HepG2 (cell line): Measurements from ENCODE around the gene EPS8L3. TPM values are rescaled to one million over a fixed set of nuclear protein-coding genes. Genes with fewer than 3 reads are reported as not detected.

Experiments used
- EED ChIP-seq: sonication (generic); formaldehyde crosslinking; IDR thresholded peaks from 2 replicates; pipeline ENCODE4 v1.5.0; 2020; ENCODE audit warnings: mild to moderate bottlenecking, missing genetic modification reagents
- KLF11 ChIP-seq: IDR thresholded peaks from 2 replicates; pipeline ENCODE4 v1.6.1; 2016; ENCODE audit warnings: missing compliant biosample characterization
- YEATS2 ChIP-seq: sonication (generic); formaldehyde crosslinking; IDR thresholded peaks from 2 replicates; pipeline ENCODE4 v1.4.0; 2020; ENCODE audit warnings: missing genetic modification reagents, borderline replicate concordance
- ZMAT3 ChIP-seq: sonication (generic); formaldehyde crosslinking; conservative IDR thresholded peaks from 2 replicates; pipeline ENCODE4 v1.7.0; 2021; ENCODE audit warnings: missing genetic modification reagents
- ZNF333 ChIP-seq: sonication (generic); formaldehyde crosslinking; IDR thresholded peaks from 2 replicates; pipeline ENCODE4 v1.4.0; 2020; ENCODE audit warnings: mild to moderate bottlenecking, missing genetic modification reagents, borderline replicate concordance
- polyA plus RNA-seq, 8 experiments: library from polyadenylated mRNA; depleted of rRNA in 3 of 8; stranded (reverse) in 7 of 8; unstranded in 1 of 8; fragments of >200 nt; fragmentation: Illumina TruSeq in 4 of 8; extraction: Trizol in 4 of 8; gene quantifications; 2 replicates each; pipeline versions ENCODE4 v1.2.1 to v1.2.3, GENCODE V29; 2011 to 2016; ENCODE audit warnings: low read depth in 4 of 8, missing spikeins in 1 of 8, mixed read lengths in 1 of 8; ENCODE audit not compliant: insufficient read depth in 1 of 8
- total RNA-seq, 5 experiments: library from RNA; depleted of rRNA; stranded (reverse); fragments of >200 nt; fragmentation: Illumina TruSeq; extraction: Trizol; gene quantifications; 2 replicates each; pipeline ENCODE4 v1.2.3, GENCODE V29; 2016; ENCODE audit warnings: low read depth in 1 of 5
- TF ChIP-seq, protein P1 (sequence below): sonication (generic); formaldehyde crosslinking; IDR thresholded peaks from 2 replicates; pipeline ENCODE4 v1.5.0; 2020; ENCODE audit warnings: missing genetic modification reagents, mild to moderate bottlenecking, borderline replicate concordance
- TF ChIP-seq, protein P2 (sequence below): sonication (generic); formaldehyde crosslinking; IDR thresholded peaks from 2 replicates; pipeline ENCODE4 v1.5.0; 2020; ENCODE audit warnings: mild to moderate bottlenecking, missing genetic modification reagents, borderline replicate concordance

The EPS8L3 gene
- total and polyA plus RNA-seq, 2 of the 13 experiments (the other 11 are each of a cell fraction or from before 2014, with no cell fraction given) = 18.2 to 106 TPM

DNA sequence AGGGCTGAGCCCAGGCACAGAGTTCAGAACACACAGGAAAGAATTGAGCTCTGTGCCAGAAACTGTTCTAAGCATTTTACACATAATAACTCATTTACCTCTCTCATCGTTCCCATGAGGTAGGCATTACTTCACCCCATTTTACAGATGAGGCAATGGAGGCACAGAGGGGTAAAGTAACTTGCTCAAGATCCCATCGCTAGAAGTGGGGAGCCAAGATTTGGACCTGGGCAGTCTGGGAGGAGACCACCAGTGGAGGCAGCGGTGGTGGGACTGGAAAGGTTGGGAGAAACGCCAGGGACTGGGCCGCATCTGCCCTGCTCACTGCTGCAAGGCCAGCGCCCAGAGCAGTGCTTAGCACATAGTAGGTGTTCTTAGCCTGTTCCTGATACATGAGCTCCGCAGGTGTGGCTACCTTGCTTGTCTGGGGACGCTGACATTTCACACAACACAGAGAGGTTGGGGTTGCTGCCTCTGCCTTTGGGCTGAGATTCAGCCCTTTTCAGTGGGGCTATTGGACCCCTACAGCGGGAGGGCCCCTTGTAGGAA is 27.8 kb upstream of the EPS8L3 start (continued):
- TF ChIP-seq, protein P1, sequence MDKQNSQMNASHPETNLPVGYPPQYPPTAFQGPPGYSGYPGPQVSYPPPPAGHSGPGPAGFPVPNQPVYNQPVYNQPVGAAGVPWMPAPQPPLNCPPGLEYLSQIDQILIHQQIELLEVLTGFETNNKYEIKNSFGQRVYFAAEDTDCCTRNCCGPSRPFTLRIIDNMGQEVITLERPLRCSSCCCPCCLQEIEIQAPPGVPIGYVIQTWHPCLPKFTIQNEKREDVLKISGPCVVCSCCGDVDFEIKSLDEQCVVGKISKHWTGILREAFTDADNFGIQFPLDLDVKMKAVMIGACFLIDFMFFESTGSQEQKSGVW (CRISPR knock-in tag) = no peak
- TF ChIP-seq ZMAT3 (CRISPR knock-in tag) (no peak), KLF11 (CRISPR knock-in tag) (no peak), EED (CRISPR knock-in tag) (no peak), ZNF333 (CRISPR knock-in tag) (no peak), YEATS2 (CRISPR knock-in tag) (peak; percentile 9; the same call in 1 of the 2 replicates)
- TF ChIP-seq, protein P2, sequence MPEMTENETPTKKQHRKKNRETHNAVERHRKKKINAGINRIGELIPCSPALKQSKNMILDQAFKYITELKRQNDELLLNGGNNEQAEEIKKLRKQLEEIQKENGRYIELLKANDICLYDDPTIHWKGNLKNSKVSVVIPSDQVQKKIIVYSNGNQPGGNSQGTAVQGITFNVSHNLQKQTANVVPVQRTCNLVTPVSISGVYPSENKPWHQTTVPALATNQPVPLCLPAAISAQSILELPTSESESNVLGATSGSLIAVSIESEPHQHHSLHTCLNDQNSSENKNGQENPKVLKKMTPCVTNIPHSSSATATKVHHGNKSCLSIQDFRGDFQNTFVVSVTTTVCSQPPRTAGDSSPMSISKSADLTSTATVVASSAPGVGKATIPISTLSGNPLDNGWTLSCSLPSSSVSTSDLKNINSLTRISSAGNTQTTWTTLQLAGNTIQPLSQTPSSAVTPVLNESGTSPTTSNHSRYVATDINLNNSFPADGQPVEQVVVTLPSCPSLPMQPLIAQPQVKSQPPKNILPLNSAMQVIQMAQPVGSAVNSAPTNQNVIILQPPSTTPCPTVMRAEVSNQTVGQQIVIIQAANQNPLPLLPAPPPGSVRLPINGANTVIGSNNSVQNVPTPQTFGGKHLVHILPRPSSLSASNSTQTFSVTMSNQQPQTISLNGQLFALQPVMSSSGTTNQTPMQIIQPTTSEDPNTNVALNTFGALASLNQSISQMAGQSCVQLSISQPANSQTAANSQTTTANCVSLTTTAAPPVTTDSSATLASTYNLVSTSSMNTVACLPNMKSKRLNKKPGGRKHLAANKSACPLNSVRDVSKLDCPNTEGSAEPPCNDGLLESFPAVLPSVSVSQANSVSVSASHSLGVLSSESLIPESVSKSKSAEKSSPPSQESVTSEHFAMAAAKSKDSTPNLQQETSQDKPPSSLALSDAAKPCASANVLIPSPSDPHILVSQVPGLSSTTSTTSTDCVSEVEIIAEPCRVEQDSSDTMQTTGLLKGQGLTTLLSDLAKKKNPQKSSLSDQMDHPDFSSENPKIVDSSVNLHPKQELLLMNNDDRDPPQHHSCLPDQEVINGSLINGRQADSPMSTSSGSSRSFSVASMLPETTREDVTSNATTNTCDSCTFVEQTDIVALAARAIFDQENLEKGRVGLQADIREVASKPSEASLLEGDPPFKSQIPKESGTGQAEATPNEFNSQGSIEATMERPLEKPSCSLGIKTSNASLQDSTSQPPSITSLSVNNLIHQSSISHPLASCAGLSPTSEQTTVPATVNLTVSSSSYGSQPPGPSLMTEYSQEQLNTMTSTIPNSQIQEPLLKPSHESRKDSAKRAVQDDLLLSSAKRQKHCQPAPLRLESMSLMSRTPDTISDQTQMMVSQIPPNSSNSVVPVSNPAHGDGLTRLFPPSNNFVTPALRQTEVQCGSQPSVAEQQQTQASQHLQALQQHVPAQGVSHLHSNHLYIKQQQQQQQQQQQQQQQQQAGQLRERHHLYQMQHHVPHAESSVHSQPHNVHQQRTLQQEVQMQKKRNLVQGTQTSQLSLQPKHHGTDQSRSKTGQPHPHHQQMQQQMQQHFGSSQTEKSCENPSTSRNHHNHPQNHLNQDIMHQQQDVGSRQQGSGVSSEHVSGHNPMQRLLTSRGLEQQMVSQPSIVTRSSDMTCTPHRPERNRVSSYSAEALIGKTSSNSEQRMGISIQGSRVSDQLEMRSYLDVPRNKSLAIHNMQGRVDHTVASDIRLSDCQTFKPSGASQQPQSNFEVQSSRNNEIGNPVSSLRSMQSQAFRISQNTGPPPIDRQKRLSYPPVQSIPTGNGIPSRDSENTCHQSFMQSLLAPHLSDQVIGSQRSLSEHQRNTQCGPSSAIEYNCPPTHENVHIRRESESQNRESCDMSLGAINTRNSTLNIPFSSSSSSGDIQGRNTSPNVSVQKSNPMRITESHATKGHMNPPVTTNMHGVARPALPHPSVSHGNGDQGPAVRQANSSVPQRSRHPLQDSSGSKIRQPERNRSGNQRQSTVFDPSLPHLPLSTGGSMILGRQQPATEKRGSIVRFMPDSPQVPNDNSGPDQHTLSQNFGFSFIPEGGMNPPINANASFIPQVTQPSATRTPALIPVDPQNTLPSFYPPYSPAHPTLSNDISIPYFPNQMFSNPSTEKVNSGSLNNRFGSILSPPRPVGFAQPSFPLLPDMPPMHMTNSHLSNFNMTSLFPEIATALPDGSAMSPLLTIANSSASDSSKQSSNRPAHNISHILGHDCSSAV = no peak
